Endodermal cell (in vitro differentiated cells): ENCODE results near the gene SPINT3. TPM values are rescaled to one million over a fixed set of nuclear protein-coding genes. Genes with fewer than 3 reads are reported as not detected.
A peak's percentile ranks its signal among the peaks of the same experiment; 100 is the strongest.

ENCODE experiments used
- DNase-seq: peaks from one replicate; pipeline ENCODE4 v3.0.0-alpha.2; 2017
- H3K27ac ChIP-seq: 2 replicates; pipeline ENCODE4 v1.5.1; 2013; ENCODE audit warnings: mild to moderate bottlenecking, low read depth, low read length, moderate library complexity
- H3K27me3 ChIP-seq: 2 replicates; pipeline ENCODE4 v1.6.1; 2013; ENCODE audit warnings: mild to moderate bottlenecking, low read length, moderate library complexity; ENCODE audit not compliant: insufficient read depth, control insufficient read depth, poor library complexity, severe bottlenecking
- H3K36me3 ChIP-seq: 2 replicates; pipeline ENCODE4 v1.7.0; 2013; ENCODE audit warnings: mild to moderate bottlenecking, low read length, moderate library complexity; ENCODE audit not compliant: control insufficient read depth, insufficient read depth
- H3K4me1 ChIP-seq: one replicate; pipeline ENCODE4 v1.7.0; 2013; ENCODE audit warnings: low read length; ENCODE audit not compliant: control insufficient read depth, insufficient read depth
- H3K4me3 ChIP-seq: 2 replicates; pipeline ENCODE4 v1.5.1; 2013; ENCODE audit warnings: mild to moderate bottlenecking, low read length, moderate library complexity
- H3K9ac ChIP-seq: 2 replicates; pipeline ENCODE4 v1.6.1; 2013; ENCODE audit warnings: mild to moderate bottlenecking, low read length, moderate library complexity; ENCODE audit not compliant: poor library complexity, severe bottlenecking; ENCODE audit errors: extremely low read depth
- H3K9me3 ChIP-seq: 2 replicates; pipeline ENCODE4 v1.6.1; 2013; ENCODE audit warnings: mild to moderate bottlenecking, low read length, moderate library complexity; ENCODE audit not compliant: control insufficient read depth
- H3K27ac Mint-ChIP-seq: 2 replicates; pipeline ENCODE4 v1.8.0; 2020; ENCODE audit warnings: mixed read lengths
- H3K27me3 Mint-ChIP-seq: 2 replicates; pipeline ENCODE4 v1.8.0; 2021; ENCODE audit warnings: mild to moderate bottlenecking, mixed read lengths; ENCODE audit not compliant: insufficient read depth
- H3K36me3 Mint-ChIP-seq: 2 replicates; pipeline ENCODE4 v1.8.0; 2020; ENCODE audit warnings: low read depth, mixed read lengths
- H3K4me1 Mint-ChIP-seq: 2 replicates; pipeline ENCODE4 v1.8.0; 2020; ENCODE audit warnings: mixed read lengths
- H3K4me3 Mint-ChIP-seq: 2 replicates; pipeline ENCODE4 v1.8.0; 2020; ENCODE audit warnings: mild to moderate bottlenecking, moderate library complexity, mixed read lengths
- H3K9me3 Mint-ChIP-seq: 2 replicates; pipeline ENCODE4 v1.8.0; 2020; ENCODE audit warnings: mild to moderate bottlenecking, mixed read lengths
- CTCF ChIP-seq: fragments of 200-600 bp; sonication (generic); conservative IDR thresholded peaks from 2 replicates; pipeline ENCODE4 v1.5.0; 2021; ENCODE audit warnings: antibody characterized with exemption, mild to moderate bottlenecking
- WGBS, 2 experiments: methylation state at CpG; one replicate each; pipeline versions ENCODE4 v1.1.5 to v1.1.7; 2013; ENCODE audit warnings: missing lambda C conversion rate in 2 of 2, mixed read lengths in 1 of 2; ENCODE audit not compliant: insufficient coverage in 1 of 2, insufficient read length in 1 of 2; 5-methylcytosine and 5-hydroxymethylcytosine counted together
- total RNA-seq, 2 donors: library from RNA; stranded (reverse); fragmentation: NEBNext Ultra II Directional in 1 of 2; extraction: Animal tissue kit (Norgen Biotek cat#: 25700) in 1 of 2; gene quantifications; 2 replicates in 1 of 2; 3 replicates in 1 of 2; pipeline ENCODE4 v1.2.1, GENCODE V29; 2021

SPINT3 gene
- total RNA-seq, 2 donors from 2014 or later, result not detected

GRCh38 chr20:45467172-45467571, 48.2 kb downstream of the SPINT3 start:
- DNase-seq, result no peak
- Histone ChIP-seq H3K27me3 (peaks cover 44% of the 10 kb centered on the region), H3K9me3 (no peaks in the 10 kb centered on the region), H3K27ac (no peak overlapping the region), H3K36me3 (peaks cover 10% of the 10 kb centered on the region), H3K4me3 (no peak overlapping the region), H3K9ac (no peak overlapping the region), H3K4me1 (peaks cover 17% of the 10 kb centered on the region)
- no peak for TF ChIP-seq CTCF
- H3K4me3 Mint-ChIP-seq, result no peak overlapping the region
- WGBS, 2 experiments, result 83 to 96% methylated on average over 1 to 5 of the region's 6 CpGs
- peaks cover 34% of the 10 kb centered on the region for H3K4me1 Mint-ChIP-seq
- no peak overlapping the region for H3K27ac Mint-ChIP-seq
- H3K9me3 Mint-ChIP-seq, result peaks cover 5% of the 10 kb centered on the region
- H3K27me3 Mint-ChIP-seq, result peaks cover 4% of the 10 kb centered on the region
- H3K36me3 Mint-ChIP-seq, result no peaks in the 10 kb centered on the region

- H3K27me3 ChIP-seq, result peaks cover 45% of the 10 kb centered on the region
- no peak for TF ChIP-seq CTCF
- no peaks in the 10 kb centered on the region for H3K9me3 ChIP-seq
These were observed 49.7 kb downstream of the SPINT3 start for GRCh38 chr20:45465491-45466266.

DNA sequence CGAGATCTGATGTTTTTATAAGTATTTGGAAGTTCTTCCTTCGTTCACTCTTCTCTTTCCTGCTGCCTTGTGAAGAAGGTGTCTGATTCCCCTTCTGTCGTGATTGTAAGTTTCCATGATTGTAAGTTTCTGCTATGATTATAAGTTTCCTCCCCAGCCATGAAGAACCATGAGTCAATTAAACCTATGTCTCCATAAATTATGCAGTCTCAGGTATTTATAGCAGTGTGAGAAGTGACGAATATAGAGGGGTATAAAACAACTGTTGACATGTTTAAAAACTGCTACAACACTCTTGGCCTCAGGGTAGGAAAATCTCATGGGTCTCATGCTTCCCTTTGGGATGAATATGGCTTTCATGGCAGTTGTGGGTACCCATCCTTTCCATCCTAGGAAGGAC, 51.7 kb downstream of the SPINT3 start:
- H3K27ac ChIP-seq, result no peak overlapping the region
- peaks cover 13% of the 10 kb centered on the region for H3K4me1 ChIP-seq
- H3K4me3 ChIP-seq, result no peak overlapping the region
- H3K27ac Mint-ChIP-seq, result no peak overlapping the region
- no peak overlapping the region for H3K9ac ChIP-seq
- no peak overlapping the region for H3K4me3 Mint-ChIP-seq
- H3K9me3 Mint-ChIP-seq, result no peaks in the 10 kb centered on the region
- H3K36me3 Mint-ChIP-seq, result no peaks in the 10 kb centered on the region
- WGBS, 2 experiments, result 64% methylated on average over 4 of the region's 4 CpGs; no CpG with 5 or more reads in 1 of the 2 experiments
- no peak for DNase-seq
- peaks cover 17% of the 10 kb centered on the region for H3K27me3 Mint-ChIP-seq
- H3K27me3 ChIP-seq, result peaks cover 52% of the 10 kb centered on the region
- peaks cover 21% of the 10 kb centered on the region for H3K4me1 Mint-ChIP-seq
- no peak for TF ChIP-seq CTCF
- H3K36me3 ChIP-seq, result no peaks in the 10 kb centered on the region
- no peaks in the 10 kb centered on the region for H3K9me3 ChIP-seq

More at GRCh38 chr20:45465491-45466266, 49.7 kb downstream of the SPINT3 start:
- Mint-ChIP-seq H3K27me3 (peaks cover 11% of the 10 kb centered on the region), H3K9me3 (no peaks in the 10 kb centered on the region), H3K4me3 (no peak overlapping the region), H3K4me1 (peaks cover 26% of the 10 kb centered on the region), H3K27ac (no peak overlapping the region), H3K36me3 (no peaks in the 10 kb centered on the region)
- Histone ChIP-seq H3K4me1 (peaks cover 17% of the 10 kb centered on the region), H3K36me3 (no peaks in the 10 kb centered on the region), H3K27ac (no peak overlapping the region), H3K4me3 (no peak overlapping the region), H3K9ac (no peak overlapping the region)
- peak; percentile 41 for DNase-seq
- WGBS, 2 experiments, result no CpG with 5 or more reads among the region's 1 CpG
